ENCODE measurements around the gene SLFN5.
"Not testable (repeated sequence)": the region's sequence is repeated elsewhere in the genome, so short reads cannot be mapped to it uniquely, and the experiment has no call there.

SLFN5 gene

DNA sequence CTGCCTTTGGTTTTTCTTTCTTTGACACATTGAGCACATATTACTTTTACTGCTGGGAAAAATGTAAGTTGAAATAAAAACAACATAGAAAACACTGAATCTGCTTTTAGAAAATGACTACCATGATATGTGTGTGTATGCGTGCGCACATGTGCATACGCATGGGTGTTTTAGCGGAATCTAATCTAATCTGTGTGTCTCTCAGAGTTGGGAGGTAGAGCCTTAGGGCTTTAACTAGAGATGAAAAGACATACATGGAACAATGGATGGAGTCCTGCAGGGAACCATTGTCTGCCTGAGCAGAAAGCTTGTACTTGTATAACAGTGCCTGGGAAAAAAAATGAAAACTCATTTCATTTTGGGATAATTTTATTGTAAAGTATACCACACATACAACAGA is 12.4 kb downstream of the SLFN5 start:
- TF ChIP-seq, protein P1, sequence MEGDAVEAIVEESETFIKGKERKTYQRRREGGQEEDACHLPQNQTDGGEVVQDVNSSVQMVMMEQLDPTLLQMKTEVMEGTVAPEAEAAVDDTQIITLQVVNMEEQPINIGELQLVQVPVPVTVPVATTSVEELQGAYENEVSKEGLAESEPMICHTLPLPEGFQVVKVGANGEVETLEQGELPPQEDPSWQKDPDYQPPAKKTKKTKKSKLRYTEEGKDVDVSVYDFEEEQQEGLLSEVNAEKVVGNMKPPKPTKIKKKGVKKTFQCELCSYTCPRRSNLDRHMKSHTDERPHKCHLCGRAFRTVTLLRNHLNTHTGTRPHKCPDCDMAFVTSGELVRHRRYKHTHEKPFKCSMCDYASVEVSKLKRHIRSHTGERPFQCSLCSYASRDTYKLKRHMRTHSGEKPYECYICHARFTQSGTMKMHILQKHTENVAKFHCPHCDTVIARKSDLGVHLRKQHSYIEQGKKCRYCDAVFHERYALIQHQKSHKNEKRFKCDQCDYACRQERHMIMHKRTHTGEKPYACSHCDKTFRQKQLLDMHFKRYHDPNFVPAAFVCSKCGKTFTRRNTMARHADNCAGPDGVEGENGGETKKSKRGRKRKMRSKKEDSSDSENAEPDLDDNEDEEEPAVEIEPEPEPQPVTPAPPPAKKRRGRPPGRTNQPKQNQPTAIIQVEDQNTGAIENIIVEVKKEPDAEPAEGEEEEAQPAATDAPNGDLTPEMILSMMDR (IDR thresholded peaks at IDR 0.05; ENCODE audit: low read depth, low read length), result no peak
- DNase-seq (ENCODE audit: low read depth in 2 of 2), result no peak
- no peak overlapping the region for H3K4me3 ChIP-seq (replicated peaks in 1 of 2; ENCODE audit: low read depth in 2 of 2, low read length in 2 of 2)

DNA sequence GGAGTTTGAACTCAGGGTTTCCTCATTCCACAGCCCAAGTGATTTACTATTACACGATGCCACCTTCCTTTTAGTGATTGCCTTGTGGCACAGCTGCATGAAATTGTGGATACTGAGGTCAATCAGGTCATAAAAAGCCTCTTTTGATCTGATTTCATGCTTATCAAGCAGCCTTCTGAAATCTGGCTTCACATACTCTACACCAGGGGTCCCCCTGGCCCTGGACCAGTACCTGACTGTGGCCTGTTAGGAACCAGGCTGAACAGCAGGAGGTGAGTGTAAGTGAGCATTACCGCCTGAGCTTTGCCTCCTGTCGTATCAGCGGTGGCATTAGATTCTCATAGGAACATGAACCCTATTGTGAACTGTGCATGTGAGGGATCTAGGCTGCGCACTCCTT is 13.8 kb downstream of the SLFN5 start:
- DNase-seq (ENCODE audit: low read depth in 2 of 2), result no peak
- TF ChIP-seq, protein P1 (IDR thresholded peaks at IDR 0.05; ENCODE audit: low read depth, low read length), result no peak
- no peak overlapping the region for H3K4me3 ChIP-seq (replicated peaks in 1 of 2; ENCODE audit: low read depth in 2 of 2, low read length in 2 of 2)

DNA sequence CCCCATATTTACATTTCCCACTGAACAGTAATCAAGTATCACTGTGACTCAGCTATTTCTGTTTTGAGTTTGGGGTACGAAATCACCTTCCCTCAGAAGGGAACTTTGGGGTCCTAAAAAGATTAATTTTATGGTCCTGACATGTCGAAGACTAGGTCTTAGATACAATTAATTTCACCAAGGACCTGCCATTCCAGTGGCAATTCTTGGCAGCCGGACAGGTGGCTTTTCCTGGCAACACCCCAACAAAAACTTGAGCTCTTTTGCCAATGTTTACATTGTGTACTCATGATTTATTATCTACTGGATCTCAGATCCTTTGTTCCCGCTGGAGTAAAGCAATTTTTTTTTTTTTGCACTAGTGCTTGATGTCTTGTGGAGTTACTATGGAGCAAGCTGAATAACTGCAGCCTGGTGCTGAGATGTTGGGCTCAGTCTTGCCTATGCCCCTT is 14.4 kb downstream of the SLFN5 start:
- TF ChIP-seq, protein P1 (IDR thresholded peaks at IDR 0.05; ENCODE audit: low read depth, low read length), result no peak
- peak; percentile 63 to 77 for DNase-seq (ENCODE audit: low read depth in 2 of 2)
- no peak overlapping the region for H3K4me3 ChIP-seq (replicated peaks in 1 of 2; ENCODE audit: low read depth in 2 of 2, low read length in 2 of 2)

DNA sequence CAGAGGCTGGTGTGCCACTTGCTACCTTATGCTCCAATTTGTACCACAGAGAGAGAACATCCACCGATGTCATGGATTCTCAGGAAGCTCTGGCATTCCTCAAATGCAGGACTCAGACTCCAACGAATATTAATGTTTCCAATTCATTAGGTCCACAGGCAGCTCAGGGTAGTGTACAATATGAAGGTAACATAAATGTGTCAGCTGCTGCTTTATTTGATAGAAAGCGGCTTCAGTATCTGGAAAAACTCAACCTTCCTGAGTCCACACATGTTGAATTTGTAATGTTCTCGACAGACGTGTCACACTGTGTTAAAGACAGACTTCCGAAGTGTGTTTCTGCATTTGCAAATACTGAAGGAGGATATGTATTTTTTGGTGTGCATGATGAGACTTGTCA is 16.1 kb downstream of the SLFN5 start:
- no peak overlapping the region for H3K4me3 ChIP-seq (replicated peaks in 1 of 2; ENCODE audit: low read depth in 2 of 2, low read length in 2 of 2)
- TF ChIP-seq, protein P1 (IDR thresholded peaks at IDR 0.05; ENCODE audit: low read depth, low read length), result no peak
- no peak for DNase-seq (ENCODE audit: low read depth in 2 of 2)

DNA sequence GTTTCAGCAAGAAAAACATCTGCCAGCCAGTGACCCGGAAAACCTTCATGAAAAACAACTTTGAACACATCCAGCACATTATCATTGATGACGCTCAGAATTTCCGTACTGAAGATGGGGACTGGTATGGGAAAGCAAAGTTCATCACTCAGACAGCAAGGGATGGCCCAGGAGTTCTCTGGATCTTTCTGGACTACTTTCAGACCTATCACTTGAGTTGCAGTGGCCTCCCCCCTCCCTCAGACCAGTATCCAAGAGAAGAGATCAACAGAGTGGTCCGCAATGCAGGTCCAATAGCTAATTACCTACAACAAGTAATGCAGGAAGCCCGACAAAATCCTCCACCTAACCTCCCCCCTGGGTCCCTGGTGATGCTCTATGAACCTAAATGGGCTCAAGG is 22.2 kb downstream of the SLFN5 start:
- H3K4me3 ChIP-seq (replicated peaks in 1 of 2; ENCODE audit: low read depth in 2 of 2, low read length in 2 of 2), result no peak overlapping the region
- TF ChIP-seq, protein P1 (IDR thresholded peaks at IDR 0.05; ENCODE audit: low read depth, low read length), result no peak
- no peak for DNase-seq (ENCODE audit: low read depth in 2 of 2)

DNA sequence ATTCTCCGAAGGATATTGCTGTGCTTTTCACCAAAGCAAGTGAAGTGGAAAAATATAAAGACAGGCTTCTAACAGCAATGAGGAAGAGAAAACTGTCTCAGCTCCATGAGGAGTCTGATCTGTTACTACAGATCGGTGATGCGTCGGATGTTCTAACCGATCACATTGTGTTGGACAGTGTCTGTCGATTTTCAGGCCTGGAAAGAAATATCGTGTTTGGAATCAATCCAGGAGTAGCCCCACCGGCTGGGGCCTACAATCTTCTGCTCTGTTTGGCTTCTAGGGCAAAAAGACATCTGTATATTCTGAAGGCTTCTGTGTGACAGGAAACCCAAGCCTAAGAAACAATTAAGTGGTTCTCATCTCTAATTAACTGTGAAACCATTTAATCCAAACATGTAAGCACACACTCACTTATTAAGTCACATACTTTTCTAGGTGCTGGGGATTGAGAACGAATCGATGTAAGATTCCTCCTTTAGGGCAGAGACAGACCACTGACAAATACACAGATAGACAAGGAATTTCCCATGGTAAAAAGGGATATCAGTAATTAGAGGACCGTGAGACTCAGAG is 22.8 kb downstream of the SLFN5 start:
- no peak overlapping the region for H3K4me3 ChIP-seq (replicated peaks in 1 of 2; ENCODE audit: low read depth in 2 of 2, low read length in 2 of 2)
- DNase-seq (ENCODE audit: low read depth in 2 of 2), result no peak
- TF ChIP-seq, protein P1 (IDR thresholded peaks at IDR 0.05; ENCODE audit: low read depth, low read length), result no peak

DNA sequence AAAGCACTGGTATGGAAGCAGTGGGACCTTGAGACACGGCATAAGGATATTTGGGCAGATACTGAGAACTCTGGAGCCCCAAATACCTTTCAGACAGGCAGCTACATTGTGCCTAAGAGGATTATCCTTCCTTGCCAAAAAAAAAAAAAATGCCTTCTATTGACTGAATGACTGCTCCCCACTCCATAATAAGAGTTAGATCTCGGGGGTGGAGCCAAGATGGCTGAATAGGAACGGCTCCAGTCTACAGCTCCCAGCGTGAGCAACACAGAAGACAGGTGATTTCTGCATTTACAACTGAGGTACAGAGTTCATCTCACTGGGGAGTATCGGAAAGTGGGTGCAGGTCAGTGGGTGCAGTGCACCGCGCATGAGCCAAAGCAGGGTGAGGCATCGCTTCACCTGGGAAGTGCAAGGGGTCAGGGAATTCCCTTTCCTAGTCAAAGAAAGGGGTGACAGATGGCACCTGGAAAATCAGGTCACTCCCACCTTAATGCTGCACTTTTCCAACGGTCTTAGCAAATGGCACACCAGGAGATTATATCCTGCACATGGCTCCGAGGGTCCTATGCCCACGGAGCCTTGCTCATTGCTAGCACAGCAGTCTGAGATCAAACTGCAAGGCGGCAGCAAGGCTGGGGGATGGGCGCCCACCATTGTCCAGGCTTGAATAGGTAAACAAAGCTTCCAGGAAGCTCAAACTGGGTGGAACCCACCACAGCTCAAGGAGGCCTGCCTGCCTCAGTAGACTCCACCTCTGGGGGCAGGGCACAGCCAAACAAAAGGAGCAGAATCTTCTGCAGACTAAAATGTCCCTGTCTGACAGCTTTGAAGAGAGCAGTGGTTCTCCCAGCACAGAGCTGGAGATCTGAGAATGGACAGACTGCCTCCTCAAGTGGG is 31.5 kb downstream of the SLFN5 start:
- H3K4me3 ChIP-seq (replicated peaks in 1 of 2; ENCODE audit: low read depth in 2 of 2, low read length in 2 of 2); DNase-seq (ENCODE audit: low read depth in 2 of 2): not testable (repeated sequence)

DNA sequence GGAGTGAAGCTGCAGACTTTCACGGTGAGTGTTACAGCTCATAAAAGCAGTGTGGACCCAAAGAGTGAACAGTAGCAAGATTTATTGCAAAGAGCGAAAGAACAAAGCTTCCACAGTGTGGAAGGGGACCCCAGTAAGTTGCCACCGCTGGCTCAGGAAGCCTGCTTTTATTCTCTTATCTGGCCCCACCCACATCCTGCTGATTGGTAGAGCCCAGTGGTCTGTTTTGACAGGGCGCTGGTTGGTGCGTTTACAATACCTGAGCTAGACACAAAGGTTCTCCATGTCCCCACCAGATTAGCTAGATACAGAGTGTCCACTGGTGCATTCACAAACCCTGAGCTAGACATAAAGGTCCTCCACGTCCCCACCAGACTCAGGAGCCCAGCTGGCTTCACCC is 35.6 kb downstream of the SLFN5 start:
- DNase-seq (ENCODE audit: low read depth in 2 of 2); H3K4me3 ChIP-seq (replicated peaks in 1 of 2; ENCODE audit: low read depth in 2 of 2, low read length in 2 of 2): not testable (repeated sequence)

DNA sequence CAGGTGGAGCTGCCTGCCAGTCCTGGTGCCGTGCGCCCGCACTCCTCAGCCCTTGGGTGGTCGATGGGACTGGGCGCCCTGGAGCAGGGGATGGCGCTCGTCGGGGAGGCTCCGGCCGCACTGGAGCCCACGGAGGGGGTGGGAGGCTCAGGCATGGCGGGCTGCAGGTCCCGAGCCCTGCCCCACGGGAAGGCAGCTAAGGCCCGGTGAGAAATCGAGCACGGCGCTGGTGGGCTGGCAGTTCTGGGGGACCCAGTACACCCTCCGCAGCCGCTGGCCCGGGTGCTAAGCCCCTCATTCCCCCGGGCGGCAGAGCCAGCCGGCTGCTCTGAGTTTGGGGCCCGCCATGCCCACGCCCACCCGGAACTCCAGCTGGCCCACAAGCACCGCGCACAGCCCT is 36.0 kb downstream of the SLFN5 start:
- not testable (repeated sequence) for DNase-seq (ENCODE audit: low read depth in 2 of 2)

More for the DNA sequence above, 36.0 kb downstream of the SLFN5 start:
- not testable (repeated sequence) for H3K4me3 ChIP-seq (replicated peaks in 1 of 2; ENCODE audit: low read depth in 2 of 2, low read length in 2 of 2)
